NCI-H146 treated with DMSO at 0.1 percent for 48 hours (cell line): ENCODE results near the gene METTL24.
"Not testable (repeated sequence)": the region's sequence is repeated elsewhere in the genome, so short reads cannot be mapped to it uniquely, and the experiment has no call there.

Experiments
- DNase-seq: peaks from one replicate; lab custom pipeline; 2025; ENCODE audit not compliant: unreplicated experiment; lab: John Stamatoyannopoulos, UW

Gene METTL24

GRCh38 chr6:110317189-110317588 is 41.0 kb downstream of the METTL24 start:
- no peak for DNase-seq

- peak; percentile 72 for DNase-seq
Observed at GRCh38 chr6:110315869-110316398, 42.2 kb downstream of the METTL24 start.

- no peak for DNase-seq
Observed at GRCh38 chr6:110315207-110315868, 42.8 kb downstream of the METTL24 start.

- peak; percentile 52 for DNase-seq
Observed at GRCh38 chr6:110310861-110311446, 47.2 kb downstream of the METTL24 start.

GRCh38 chr6:110309432-110309831 is 48.7 kb downstream of the METTL24 start:
- DNase-seq, result not testable (repeated sequence)

GRCh38 chr6:110307368-110307767 is 50.8 kb downstream of the METTL24 start:
- no peak for DNase-seq

GRCh38 chr6:110305832-110306231 is 52.3 kb downstream of the METTL24 start:
- not testable (repeated sequence) for DNase-seq

- DNase-seq, result not testable (repeated sequence)
Observed at GRCh38 chr6:110303692-110304091, 54.5 kb downstream of the METTL24 start.

- DNase-seq, result no peak
Observed at GRCh38 chr6:110298916-110299315, 59.2 kb downstream of the METTL24 start.

GRCh38 chr6:110298411-110298810 is 59.7 kb downstream of the METTL24 start:
- DNase-seq, result no peak

- no peak for DNase-seq
Observed at GRCh38 chr6:110296241-110297025, 61.7 kb downstream of the METTL24 start.

- DNase-seq, result peak; percentile 86
Observed at GRCh38 chr6:110295451-110296165, 62.5 kb downstream of the METTL24 start.

GRCh38 chr6:110287462-110288341 is 70.4 kb downstream of the METTL24 start:
- DNase-seq, result peak; percentile 59

GRCh38 chr6:110285306-110286060 is 72.7 kb downstream of the METTL24 start:
- DNase-seq, result no peak

- no peak for DNase-seq
Observed at GRCh38 chr6:110284855-110285254, 73.3 kb downstream of the METTL24 start.

- no peak for DNase-seq
Observed at GRCh38 chr6:110283657-110284056, 74.5 kb downstream of the METTL24 start.

- no peak for DNase-seq
Observed at GRCh38 chr6:110282412-110282811, 75.7 kb downstream of the METTL24 start.

- DNase-seq, result no peak
Observed at GRCh38 chr6:110277100-110277665, 81.0 kb downstream of the METTL24 start.

GRCh38 chr6:110272781-110273180 is 85.4 kb downstream of the METTL24 start:
- DNase-seq, result peak; percentile 44
